ENCODE results near the gene ROBO1. TPM values are rescaled to one million over a fixed set of nuclear protein-coding genes. Genes with fewer than 3 reads are reported as not detected.

Gene ROBO1
- total RNA-seq, 6 experiments from 2014 or later = 1.1 to 7.2 (median 4.3) TPM

GRCh38 chr3:79685108-79685507 lies 82.7 kb downstream of the ROBO1 start:
- Histone ChIP-seq H3K4me3 (no peak overlapping the region), H3K36me3 (no peaks in the 10 kb centered on the region), H3K27me3 (no peaks in the 10 kb centered on the region), H3K9me3 (no peaks in the 10 kb centered on the region), H3K4me1 (no peaks in the 10 kb centered on the region), H3K27ac (no peak overlapping the region)
- no peak for DNase-seq
- intact Hi-C loops (cut with DNase I) = no loop called here
- TF ChIP-seq CTCF (IDR thresholded peaks at IDR 0.05) = no peak
- no peak for TF ChIP-seq POLR2A (IDR thresholded peaks at IDR 0.05)
- ATAC-seq = no peak

GRCh38 chr3:79684041-79684440 lies 83.8 kb downstream of the ROBO1 start:
- Histone ChIP-seq H3K27me3 (no peaks in the 10 kb centered on the region), H3K4me1 (no peaks in the 10 kb centered on the region), H3K27ac (no peak overlapping the region), H3K36me3 (no peaks in the 10 kb centered on the region), H3K9me3 (no peaks in the 10 kb centered on the region), H3K4me3 (no peak overlapping the region)
- intact Hi-C loops (cut with DNase I) = no loop called here
- ATAC-seq (no peak), DNase-seq (no peak)
- WGBS (ENCODE audit: insufficient coverage, low coverage, low lambda C conversion rate, missing lambda C conversion rate) = 78% methylated on average over 1 of the region's 1 CpG
- TF ChIP-seq CTCF (IDR thresholded peaks at IDR 0.05) = no peak
- TF ChIP-seq POLR2A (IDR thresholded peaks at IDR 0.05) = no peak

- intact Hi-C loops (cut with DNase I) = no loop called here
- ATAC-seq = no peak
- H3K4me3 ChIP-seq = no peak overlapping the region
- H3K36me3 ChIP-seq = no peaks in the 10 kb centered on the region
- WGBS (ENCODE audit: insufficient coverage, low coverage, low lambda C conversion rate, missing lambda C conversion rate) = 66% methylated on average over 2 of the region's 2 CpGs
- H3K27ac ChIP-seq = no peak overlapping the region
- H3K27me3 ChIP-seq = no peaks in the 10 kb centered on the region
- DNase-seq = no peak
- TF ChIP-seq CTCF (IDR thresholded peaks at IDR 0.05) (no peak), POLR2A (IDR thresholded peaks at IDR 0.05) (no peak)
- no peaks in the 10 kb centered on the region for H3K9me3 ChIP-seq
- no peaks in the 10 kb centered on the region for H3K4me1 ChIP-seq
These were observed 95.1 kb downstream of the ROBO1 start for GRCh38 chr3:79672731-79673130.

- WGBS (ENCODE audit: insufficient coverage, low coverage, low lambda C conversion rate, missing lambda C conversion rate) = 71% methylated on average over 1 of the region's 1 CpG
These were observed 95.7 kb downstream of the ROBO1 start for GRCh38 chr3:79672075-79672474.

More at GRCh38 chr3:79672075-79672474, 95.7 kb downstream of the ROBO1 start:
- DNase-seq = no peak
- H3K27me3 ChIP-seq = no peaks in the 10 kb centered on the region
- no peak for TF ChIP-seq CTCF (IDR thresholded peaks at IDR 0.05)
- no peak for TF ChIP-seq POLR2A (IDR thresholded peaks at IDR 0.05)
- no peak overlapping the region for H3K27ac ChIP-seq
- intact Hi-C loops (cut with DNase I) = no loop called here
- no peaks in the 10 kb centered on the region for H3K9me3 ChIP-seq
- H3K4me1 ChIP-seq = no peaks in the 10 kb centered on the region
- no peak overlapping the region for H3K4me3 ChIP-seq
- no peak for ATAC-seq
- no peaks in the 10 kb centered on the region for H3K36me3 ChIP-seq

Measured in right lobe of liver (tissue), 6 donors.